Renal pelvis (tissue), 4 donors: ENCODE results near the gene BGLAP. TPM values are rescaled to one million over a fixed set of nuclear protein-coding genes. Genes with fewer than 3 reads are reported as not detected.
A peak's percentile ranks its signal among the peaks of the same experiment; 100 is the strongest.

Experiments
- DNase-seq: peaks from one replicate; pipeline ENCODE4 v3.0.0-alpha.2; 2013
- polyA plus RNA-seq, 3 donors: library from polyadenylated mRNA; unstranded; fragments of 120-200 nt; gene quantifications; one replicate each; pipeline ENCODE4 v1.2.1, GENCODE V29; 2013; ENCODE audit not compliant: insufficient read length in 3 of 3

Gene BGLAP
- polyA plus RNA-seq, 3 donors = 1.7 to 8.8 (median 8.0) TPM

DNA sequence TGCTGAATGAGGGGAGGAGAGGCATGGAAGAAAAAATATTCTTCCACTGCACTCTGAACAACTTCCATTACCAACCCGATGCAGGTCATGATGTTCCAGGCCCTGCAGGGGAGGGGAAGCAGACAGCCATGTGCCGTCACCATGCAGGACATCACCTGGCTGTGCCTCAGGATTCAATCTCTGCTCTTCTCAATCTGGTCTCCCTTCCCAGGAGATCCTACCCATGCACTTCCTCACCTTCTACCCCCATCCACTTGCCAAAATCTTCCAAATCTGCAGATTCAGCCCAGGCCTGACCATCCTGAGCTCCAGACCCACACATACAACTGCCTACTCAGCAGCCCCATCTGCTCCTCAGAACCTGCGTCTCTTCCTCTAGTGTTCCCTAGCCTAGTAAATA lies 11.7 kb downstream of the BGLAP start:
- no peak for DNase-seq

DNA sequence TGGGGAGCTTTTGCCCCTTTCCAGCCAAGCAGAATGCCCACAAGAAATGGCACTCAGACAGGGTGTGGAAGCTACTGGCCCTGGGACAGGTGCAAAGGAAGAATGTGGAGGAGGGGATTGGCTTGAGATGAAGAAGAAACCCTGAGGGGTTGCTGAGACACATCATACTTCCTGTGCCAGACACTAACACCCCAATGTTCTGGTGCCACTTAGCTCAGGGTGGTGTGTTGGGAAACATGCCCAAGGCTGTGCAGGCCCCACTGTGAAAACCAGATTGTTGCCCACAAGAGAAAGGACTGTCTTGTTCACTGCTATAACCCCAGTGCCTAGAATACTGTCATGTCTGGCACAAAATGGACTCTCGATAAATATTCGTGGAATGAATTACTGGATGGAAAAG lies 15.7 kb downstream of the BGLAP start:
- no peak for DNase-seq

- DNase-seq = no peak
These were observed 16.9 kb downstream of the BGLAP start for GRCh38 chr1:156258859-156259258.

- DNase-seq = no peak
These were observed 17.8 kb downstream of the BGLAP start for GRCh38 chr1:156259805-156260204.

DNA sequence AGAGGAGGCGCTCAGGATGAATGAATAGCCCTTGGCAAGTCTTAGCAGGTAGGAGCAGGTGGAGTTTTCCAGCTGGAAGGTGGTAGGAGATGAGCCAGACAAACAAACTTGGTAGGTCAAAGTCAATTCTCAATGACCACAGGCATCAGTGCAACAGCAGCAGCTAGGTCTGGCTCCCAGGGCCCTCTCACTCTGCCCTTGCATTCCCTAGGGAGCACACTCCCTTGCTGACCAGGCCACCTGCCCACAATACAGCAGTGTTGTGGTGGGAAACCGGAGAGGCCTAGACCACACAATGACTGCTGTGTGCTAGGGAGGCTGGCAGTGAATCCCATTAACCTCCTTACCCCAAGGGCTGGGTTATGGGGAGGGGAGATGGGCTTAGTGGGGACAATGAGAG lies 18.9 kb downstream of the BGLAP start:
- DNase-seq = no peak

DNA sequence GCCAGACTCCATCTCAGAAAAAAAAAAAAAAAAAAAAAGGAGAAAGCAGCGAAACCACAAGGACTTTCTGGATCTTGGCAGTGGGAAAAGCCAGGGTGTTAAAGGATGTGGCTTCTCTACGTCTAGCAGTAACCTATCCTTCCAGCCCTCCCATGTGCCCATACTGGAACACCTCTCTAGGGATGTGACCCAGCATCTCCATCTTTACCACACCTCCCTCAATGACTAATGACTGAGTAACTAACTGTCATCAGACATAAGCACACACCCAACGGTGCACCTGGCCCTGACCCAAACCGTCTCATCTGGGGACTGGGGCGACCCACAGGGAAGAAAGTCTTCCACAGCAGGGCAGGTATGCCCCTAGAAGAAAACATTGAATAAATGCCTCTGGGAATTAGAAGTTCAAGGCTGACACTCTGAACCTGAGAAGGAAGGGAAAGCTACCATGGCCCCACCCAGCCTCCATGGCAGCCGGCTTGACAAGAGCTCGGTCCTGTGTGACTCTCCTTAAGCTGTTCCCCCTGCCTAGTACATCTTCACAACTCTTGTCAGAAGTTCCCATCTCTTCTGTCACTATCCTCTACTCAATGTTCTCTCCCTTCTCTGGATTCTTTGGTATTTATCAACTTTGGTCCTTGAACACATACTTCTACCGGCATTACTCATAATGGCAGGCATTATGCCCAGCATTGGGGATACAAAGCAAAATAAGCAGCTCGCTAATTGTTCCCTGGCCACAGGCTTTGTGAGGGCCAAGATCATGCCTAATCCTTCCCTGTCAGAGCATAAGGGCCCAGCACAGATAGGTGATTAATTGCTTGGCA lies 20.7 kb downstream of the BGLAP start:
- no peak for DNase-seq

GRCh38 chr1:156263288-156263655 lies 21.3 kb downstream of the BGLAP start:
- no peak for DNase-seq

DNA sequence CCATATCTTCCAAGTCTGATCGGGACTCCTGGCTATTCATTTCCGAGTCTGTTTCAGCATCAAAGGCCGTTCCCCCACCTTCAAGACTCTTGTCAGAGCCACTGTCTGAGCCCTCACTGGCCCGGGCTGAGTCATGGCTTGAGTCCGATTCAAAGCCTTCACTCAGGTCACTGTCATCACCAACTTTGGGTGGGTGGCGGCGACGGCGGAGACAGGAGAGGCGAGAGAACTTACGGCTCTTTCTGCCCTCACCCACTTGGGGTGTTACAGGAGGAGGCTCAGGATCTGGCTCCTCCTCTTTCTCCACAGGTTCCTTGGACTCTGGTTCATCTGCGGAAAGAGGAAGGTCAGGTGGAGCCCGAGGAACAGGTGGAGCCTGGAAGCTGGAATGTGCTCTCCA lies 24.1 kb downstream of the BGLAP start:
- no peak for DNase-seq

GRCh38 chr1:156268336-156268735 lies 26.4 kb downstream of the BGLAP start:
- DNase-seq = no peak

GRCh38 chr1:156270314-156270713 lies 28.3 kb downstream of the BGLAP start:
- DNase-seq = no peak

GRCh38 chr1:156276532-156276931 lies 34.5 kb downstream of the BGLAP start:
- no peak for DNase-seq

DNA sequence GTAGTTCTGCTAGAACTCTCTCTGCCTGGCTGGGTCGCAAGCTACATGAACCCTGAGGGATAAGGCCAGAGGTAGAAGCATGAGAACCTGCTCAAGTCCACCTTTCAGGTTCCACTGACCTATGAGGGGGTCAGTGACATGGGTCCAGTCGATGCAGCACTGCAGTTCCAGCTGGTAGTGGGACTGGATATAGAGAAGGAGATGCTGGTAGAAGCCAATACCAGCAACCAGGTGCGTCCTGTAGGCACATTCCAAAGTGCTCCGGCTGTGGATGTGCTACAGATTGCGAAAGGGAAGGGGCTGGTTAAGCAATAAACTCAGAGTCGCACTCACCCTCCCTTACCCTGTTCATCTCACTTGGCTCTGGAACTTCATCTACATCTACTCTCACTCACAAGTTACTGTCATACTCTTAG lies 35.0 kb downstream of the BGLAP start:
- no peak for DNase-seq

DNA sequence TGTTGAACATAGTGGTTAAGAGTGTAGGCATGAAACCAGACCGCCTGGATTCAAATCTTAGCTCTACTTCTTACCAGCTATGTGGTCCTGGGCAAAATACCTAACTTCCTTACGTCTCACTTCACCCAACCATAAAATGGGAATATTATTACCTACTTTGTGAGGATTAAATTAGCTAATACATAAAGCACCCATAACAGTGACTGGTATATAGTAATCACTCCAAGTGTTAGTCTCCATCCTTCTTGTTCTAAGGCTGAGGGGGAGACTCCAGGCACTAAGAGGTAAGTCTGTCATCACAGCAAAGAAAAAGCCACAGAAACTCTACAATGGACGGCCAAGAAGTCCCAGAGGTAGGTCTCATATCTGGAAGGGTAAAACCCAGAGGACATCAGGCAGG lies 37.9 kb downstream of the BGLAP start:
- no peak for DNase-seq

DNA sequence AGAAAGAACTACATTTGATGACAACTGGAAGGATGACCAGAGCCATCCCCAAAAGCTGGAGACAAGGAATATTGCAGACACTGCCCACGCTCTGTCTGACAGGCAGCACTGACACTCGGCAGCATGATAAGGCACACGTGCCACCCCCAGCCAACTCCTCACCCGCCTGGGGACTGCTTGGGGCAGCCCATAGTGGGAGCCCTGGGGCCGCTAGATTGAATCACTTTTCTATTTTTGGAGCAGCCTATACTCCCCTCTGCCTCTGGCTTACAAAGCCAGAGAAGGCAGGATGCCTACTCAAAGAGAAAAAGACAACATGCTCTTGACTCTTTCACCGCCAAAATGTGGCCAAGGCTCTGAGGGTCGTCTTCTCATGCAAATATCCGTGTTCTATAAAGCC lies 39.3 kb downstream of the BGLAP start:
- no peak for DNase-seq

- no peak for DNase-seq
These were observed 39.9 kb downstream of the BGLAP start for GRCh38 chr1:156281693-156282478.

- peak; percentile 99 for DNase-seq
These were observed 40.7 kb downstream of the BGLAP start, which contains the start of gene SMG5 for GRCh38 chr1:156282479-156283222. Gene SMG5, minus strand, starts transcription at chr1:156282825. Its CDS starts 145 bp downstream, at chr1:156282680.

- DNase-seq = no peak
These were observed 41.5 kb downstream of the BGLAP start for GRCh38 chr1:156283521-156283920.

DNA sequence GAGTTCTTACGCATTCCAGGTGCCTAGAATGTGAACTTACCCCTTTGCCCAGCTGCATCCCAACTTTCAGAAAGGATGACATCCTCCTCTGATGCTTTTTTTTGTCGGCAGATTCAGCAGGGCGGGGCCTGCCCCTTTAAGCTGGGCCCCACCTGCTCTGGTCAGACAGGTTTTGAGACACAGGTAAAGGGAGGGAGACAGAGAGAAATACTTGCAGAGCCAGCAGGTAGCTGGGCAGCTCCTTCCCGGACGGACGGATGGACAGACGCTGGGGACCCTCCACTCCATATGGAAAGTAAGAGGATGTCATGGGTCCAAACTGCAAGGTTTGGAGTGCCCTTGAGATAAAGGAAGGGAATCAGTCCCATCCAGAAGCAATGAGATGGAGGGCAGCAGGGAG lies 42.1 kb downstream of the BGLAP start, which contains the start of gene TMEM79:
TMEM79 (plus strand) TSS at position 214 of the 400 bp plus-strand sequence. CDS start 902 bp downstream, outside the sequence.
- DNase-seq = no peak

DNA sequence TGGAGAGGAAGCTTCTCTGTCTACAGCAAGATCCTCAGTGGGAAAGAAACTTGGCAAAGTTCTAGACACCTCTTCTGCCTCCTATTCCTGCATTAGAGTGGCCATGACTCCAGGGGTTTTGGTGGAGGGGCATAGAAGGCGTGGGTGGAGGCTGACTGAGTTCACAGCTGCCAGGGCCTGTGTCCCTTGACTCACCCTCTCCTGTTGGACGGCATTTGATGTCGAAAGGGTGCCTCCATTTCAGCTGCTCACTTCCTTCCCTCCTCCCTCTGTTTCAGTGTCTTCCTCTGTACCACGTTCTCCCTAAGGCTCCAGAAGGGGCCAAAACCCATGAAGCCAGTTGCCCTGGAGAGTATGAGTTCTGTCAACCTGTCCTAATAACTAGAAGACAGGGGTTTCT lies 42.8 kb downstream of the BGLAP start:
- DNase-seq = no peak

GRCh38 chr1:156285437-156285836 lies 43.5 kb downstream of the BGLAP start:
- DNase-seq = no peak

- DNase-seq = no peak
These were observed 44.1 kb downstream of the BGLAP start for GRCh38 chr1:156286061-156286460.

- no peak for DNase-seq
These were observed 47.9 kb downstream of the BGLAP start for GRCh38 chr1:156289857-156290256.
